Calu3 (cell line): ENCODE data around the gene MTARC1. TPM values are rescaled to one million over a fixed set of nuclear protein-coding genes. Genes with fewer than 3 reads are reported as not detected.

Source experiments
- BruUV-seq: library from RNA; stranded (reverse); fragments of 400-500 nt; replicated peaks from 2 replicates; lab custom pipeline; 2021; lab: Mats Ljungman, UMichigan
- CTCF ChIA-PET: fragments of 300-600 bp; sonication (Branson Sonifier 250); formaldehyde crosslinking; loops from one replicate; lab custom pipeline; 2022; ENCODE audit warnings: antibody characterized with exemption; lab: Charles Lee
- DNase-seq: peaks from one replicate; pipeline ENCODE4 v3.0.0; 2022
- H3K27ac Mint-ChIP-seq: one replicate; pipeline ENCODE4 v1.8.0; 2022; ENCODE audit warnings: mixed read lengths; ENCODE audit not compliant: unreplicated experiment
- H3K27me3 Mint-ChIP-seq: one replicate; pipeline ENCODE4 v1.8.0; 2022; ENCODE audit warnings: mixed read lengths; ENCODE audit not compliant: unreplicated experiment
- H3K36me3 Mint-ChIP-seq: one replicate; pipeline ENCODE4 v1.8.0; 2022; ENCODE audit warnings: mild to moderate bottlenecking, moderate library complexity, mixed read lengths; ENCODE audit not compliant: insufficient read depth, unreplicated experiment
- H3K4me1 Mint-ChIP-seq: one replicate; pipeline ENCODE4 v1.8.0; 2022; ENCODE audit warnings: mild to moderate bottlenecking, low read depth, mixed read lengths; ENCODE audit not compliant: unreplicated experiment
- H3K4me3 Mint-ChIP-seq: one replicate; pipeline ENCODE4 v1.8.0; 2022; ENCODE audit warnings: mild to moderate bottlenecking, low read depth, moderate library complexity, mixed read lengths; ENCODE audit not compliant: unreplicated experiment
- H3K9me3 Mint-ChIP-seq: one replicate; pipeline ENCODE4 v1.8.0; 2022; ENCODE audit warnings: low read depth, mixed read lengths; ENCODE audit not compliant: unreplicated experiment
- intact Hi-C: fragments of 100-400 bp; cut with micrococcal nuclease; formaldehyde crosslinking; loops from one replicate; pipeline ENCODE4 v1.10.0; 2022; ENCODE audit not compliant: unreplicated experiment
- total RNA-seq: library from RNA; stranded (reverse); gene quantifications from 2 replicates; pipeline ENCODE4 v1.2.3, GENCODE V29; 2022
- TF ChIP-seq, protein P1 (sequence below): fragments of 200-600 bp; IDR thresholded peaks from one replicate; pipeline ENCODE4 v1.8.0; 2022; ENCODE audit warnings: antibody characterized with exemption; ENCODE audit not compliant: unreplicated experiment

MTARC1 gene
- total RNA-seq, 1 experiment from 2014 or later: 21.3 TPM

DNA sequence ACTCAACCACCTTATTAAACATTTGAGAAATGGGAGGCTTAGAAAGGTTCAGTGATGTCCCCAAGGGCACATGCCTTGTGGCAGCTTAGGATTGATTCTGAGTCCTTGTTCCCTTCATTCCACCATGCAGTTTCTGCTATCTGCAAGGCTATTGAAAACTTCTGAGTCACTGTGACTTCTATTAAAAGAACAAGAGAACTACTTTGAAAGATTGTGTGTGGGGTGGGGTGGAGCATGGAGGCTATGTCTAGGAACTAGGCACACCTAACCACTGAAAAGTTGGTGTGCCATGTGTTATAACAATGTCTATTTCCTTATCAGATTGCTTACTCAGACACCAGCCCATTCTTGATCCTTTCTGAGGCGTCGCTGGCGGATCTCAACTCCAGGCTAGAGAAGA lies 10.8 kb downstream of the MTARC1 start:
- no TSS peak for BruUV-seq
- intact Hi-C loops: no loop called here
- Mint-ChIP-seq H3K27me3 (no peaks in the 10 kb centered on the region), H3K9me3 (no peaks in the 10 kb centered on the region), H3K27ac (no peak overlapping the region), H3K36me3 (peaks cover 4% of the 10 kb centered on the region), H3K4me1 (no peaks in the 10 kb centered on the region), H3K4me3 (no peak overlapping the region)
- no peak for DNase-seq
- CTCF ChIA-PET: no interaction called here
- TF ChIP-seq, protein P1, sequence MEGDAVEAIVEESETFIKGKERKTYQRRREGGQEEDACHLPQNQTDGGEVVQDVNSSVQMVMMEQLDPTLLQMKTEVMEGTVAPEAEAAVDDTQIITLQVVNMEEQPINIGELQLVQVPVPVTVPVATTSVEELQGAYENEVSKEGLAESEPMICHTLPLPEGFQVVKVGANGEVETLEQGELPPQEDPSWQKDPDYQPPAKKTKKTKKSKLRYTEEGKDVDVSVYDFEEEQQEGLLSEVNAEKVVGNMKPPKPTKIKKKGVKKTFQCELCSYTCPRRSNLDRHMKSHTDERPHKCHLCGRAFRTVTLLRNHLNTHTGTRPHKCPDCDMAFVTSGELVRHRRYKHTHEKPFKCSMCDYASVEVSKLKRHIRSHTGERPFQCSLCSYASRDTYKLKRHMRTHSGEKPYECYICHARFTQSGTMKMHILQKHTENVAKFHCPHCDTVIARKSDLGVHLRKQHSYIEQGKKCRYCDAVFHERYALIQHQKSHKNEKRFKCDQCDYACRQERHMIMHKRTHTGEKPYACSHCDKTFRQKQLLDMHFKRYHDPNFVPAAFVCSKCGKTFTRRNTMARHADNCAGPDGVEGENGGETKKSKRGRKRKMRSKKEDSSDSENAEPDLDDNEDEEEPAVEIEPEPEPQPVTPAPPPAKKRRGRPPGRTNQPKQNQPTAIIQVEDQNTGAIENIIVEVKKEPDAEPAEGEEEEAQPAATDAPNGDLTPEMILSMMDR: no peak

DNA sequence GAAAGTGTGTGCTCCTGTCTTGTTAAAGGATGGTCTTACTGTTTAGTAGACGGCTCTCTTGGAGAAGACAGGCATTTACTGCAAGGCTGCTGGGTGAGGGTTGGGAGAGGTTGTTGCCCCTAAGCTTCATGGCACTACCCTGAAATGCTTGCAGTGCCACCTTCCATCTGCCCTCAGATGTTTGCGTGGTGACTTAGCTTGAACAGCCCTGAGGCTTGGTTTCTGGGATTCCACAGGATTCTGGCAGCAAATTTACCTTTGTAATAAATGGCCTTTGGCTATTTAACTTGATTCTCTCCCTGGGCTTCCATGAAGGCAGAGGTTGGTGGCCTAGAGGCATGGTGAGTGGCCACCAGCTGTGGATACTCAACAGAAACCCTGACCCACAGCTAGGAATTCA lies 11.6 kb downstream of the MTARC1 start:
- intact Hi-C loops: no loop called here
- Mint-ChIP-seq H3K4me3 (no peak overlapping the region), H3K27ac (no peak overlapping the region), H3K27me3 (no peaks in the 10 kb centered on the region), H3K4me1 (no peaks in the 10 kb centered on the region), H3K9me3 (no peaks in the 10 kb centered on the region), H3K36me3 (peaks cover 4% of the 10 kb centered on the region)
- TF ChIP-seq, protein P1: no peak
- no TSS peak for BruUV-seq
- CTCF ChIA-PET: no interaction called here
- no peak for DNase-seq

DNA sequence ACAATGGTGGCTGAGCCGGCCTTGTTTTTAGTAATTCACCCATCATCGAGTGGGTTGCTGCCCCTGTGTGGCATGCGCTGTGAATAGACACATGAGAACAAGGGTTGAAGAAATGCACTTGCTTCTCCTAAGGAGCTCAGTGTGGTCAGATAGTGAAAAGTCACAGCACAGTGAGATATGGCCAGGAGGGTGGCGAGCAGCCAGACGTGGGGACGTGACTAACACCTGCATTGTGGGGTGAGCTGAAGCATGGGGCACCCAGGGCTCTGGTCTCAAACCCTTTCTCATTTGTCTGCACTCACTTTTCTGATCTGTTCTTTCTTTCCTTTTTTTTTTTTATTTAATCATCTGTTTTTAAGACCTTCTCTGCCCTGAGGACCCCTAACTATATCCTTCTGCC lies 13.5 kb downstream of the MTARC1 start:
- TF ChIP-seq, protein P1: no peak
- no peaks in the 10 kb centered on the region for H3K27me3 Mint-ChIP-seq
- H3K27ac Mint-ChIP-seq: no peak overlapping the region
- H3K9me3 Mint-ChIP-seq: no peaks in the 10 kb centered on the region
- H3K36me3 Mint-ChIP-seq: no peaks in the 10 kb centered on the region
- no peaks in the 10 kb centered on the region for H3K4me1 Mint-ChIP-seq
- CTCF ChIA-PET: interaction anchor here (1.1 kb wide), 1 partner anchor 519 kb away, joined by 3 read pairs; no protein-coding TSS in a partner anchor
- no peak overlapping the region for H3K4me3 Mint-ChIP-seq
- no peak for DNase-seq
- intact Hi-C loops: no loop called here
- no TSS peak for BruUV-seq

DNA sequence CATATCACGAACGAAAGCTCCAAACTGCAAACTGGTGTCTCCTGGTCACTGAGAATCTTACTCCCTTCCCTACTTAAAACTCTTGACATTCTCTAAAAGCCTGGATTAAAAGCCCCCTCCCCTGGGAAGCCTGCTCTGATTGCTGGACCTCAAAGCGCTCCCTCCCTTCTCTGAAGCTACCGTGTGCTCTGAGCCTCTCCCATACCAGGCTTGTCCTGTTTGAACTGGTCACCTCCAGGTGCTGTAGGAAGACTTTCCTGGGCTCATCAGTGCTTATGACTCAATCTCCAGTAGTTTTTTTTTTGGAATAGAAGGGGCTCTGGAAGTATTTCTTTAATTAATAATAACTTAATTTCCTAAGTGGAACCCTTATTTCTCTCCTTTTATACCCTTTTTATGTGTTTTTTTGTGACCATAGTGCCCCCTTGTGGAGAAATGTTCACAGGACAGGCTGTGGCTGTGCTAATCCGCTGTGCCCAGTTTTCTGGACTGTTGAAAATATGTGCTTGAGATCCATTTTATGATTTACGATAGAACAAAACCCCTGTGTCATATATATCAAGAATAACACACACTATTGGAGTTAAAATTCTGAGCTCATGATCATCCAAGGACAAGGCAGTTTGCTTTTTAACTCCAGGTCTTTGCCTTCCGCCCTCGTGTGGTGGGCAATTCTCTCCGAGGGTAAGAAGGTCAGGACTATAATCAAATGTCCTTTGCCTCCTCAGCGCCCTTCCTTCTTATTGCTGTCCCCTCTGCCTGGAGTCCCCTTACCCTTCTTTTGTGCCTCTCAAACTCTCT lies 16.9 kb downstream of the MTARC1 start:
- CTCF ChIA-PET: interaction anchor here (0.7 to 0.9 kb wide), 2 partner anchors 522 to 691 kb away, joined by 3 to 5 read pairs; no protein-coding TSS in a partner anchor
- H3K27ac Mint-ChIP-seq: no peak overlapping the region
- no TSS peak for BruUV-seq
- intact Hi-C loops: loop anchor here (1.0 kb wide), 1 partner anchor 27 kb away; no protein-coding TSS in a partner anchor
- peak; percentile 59 for DNase-seq
- TF ChIP-seq, protein P1: peak; percentile 71
- H3K4me3 Mint-ChIP-seq: no peak overlapping the region
- H3K9me3 Mint-ChIP-seq: no peaks in the 10 kb centered on the region
- H3K27me3 Mint-ChIP-seq: no peaks in the 10 kb centered on the region
- H3K36me3 Mint-ChIP-seq: no peaks in the 10 kb centered on the region
- no peaks in the 10 kb centered on the region for H3K4me1 Mint-ChIP-seq
